ENCODE results near the gene JUND. TPM values are rescaled to one million over a fixed set of nuclear protein-coding genes. Genes with fewer than 3 reads are reported as not detected.

JUND gene
- total RNA-seq, 2 experiments from 2014 or later: 1,827 to 1,976 TPM

DNA sequence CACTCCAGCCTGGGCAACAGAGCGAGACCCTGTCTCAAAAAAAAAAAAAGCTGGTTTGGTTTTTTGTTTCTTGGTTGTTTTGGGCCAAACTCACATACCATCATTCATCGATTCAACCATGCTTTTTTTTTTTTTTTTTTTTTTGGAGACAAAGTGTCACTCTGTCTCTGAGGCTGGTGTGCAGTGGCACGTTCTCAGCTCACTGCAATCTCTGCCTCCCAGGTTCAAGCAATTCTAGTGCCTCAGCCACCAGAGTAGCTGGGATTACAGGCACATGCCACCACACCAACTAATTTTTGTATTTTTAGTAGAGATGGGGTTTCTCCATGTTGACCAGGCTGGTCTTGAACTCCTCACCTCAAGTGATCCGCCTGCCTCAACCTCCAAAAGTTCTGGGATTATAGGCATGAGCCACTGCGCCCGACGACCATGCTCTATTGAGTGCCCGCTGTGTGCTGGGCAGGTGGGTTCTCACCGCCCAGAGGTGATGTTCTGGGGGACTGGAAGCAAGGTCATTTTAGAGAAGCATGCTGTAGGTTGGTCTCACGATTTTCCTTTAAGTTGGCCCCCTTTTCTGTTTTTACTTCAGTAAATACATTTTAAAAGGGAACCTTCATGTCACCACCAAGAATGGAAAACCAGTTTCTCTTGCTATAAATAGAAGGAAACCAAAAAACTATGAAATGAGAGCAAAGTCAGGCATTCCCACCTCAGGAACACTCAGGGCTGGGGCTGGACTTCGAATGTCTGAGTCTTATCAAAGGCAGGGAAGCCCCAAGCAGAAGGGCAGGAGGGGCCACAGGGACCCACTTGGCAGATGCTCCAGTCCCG, 8.3 kb upstream of the JUND start:
- no peaks in the 10 kb centered on the region for H3K9me3 Mint-ChIP-seq
- ChIA-PET CTCF (interaction anchor here (0.6 to 2.8 kb wide), 5 partner anchors 9 to 810 kb away, joined by 3 to 18 read pairs (median 3); no protein-coding TSS in a partner anchor), POLR2A (interaction anchor here (0.6 to 18.2 kb wide), 4 partner anchors 9 to 870 kb away, joined by 4 to 761 read pairs (median 166); partner anchors contain the start of genes JUND, LSM4 and MVB12A)
- ATAC-seq (ENCODE audit: poor library complexity) (no peak), DNase-seq (no peak)
- no peaks in the 10 kb centered on the region for H3K9me3 ChIP-seq (ENCODE audit: control insufficient read depth in 1 of 2, insufficient read depth in 1 of 2, low read length in 2 of 2)
- H3K4me1 Mint-ChIP-seq (ENCODE audit: low read depth): peaks cover 69% of the 10 kb centered on the region
- H3K36me3 Mint-ChIP-seq (ENCODE audit: low read depth): no peaks in the 10 kb centered on the region
- H3K27ac Mint-ChIP-seq: peak overlapping the region; percentile 91
- peaks cover 69% of the 10 kb centered on the region for H3K4me1 ChIP-seq (ENCODE audit: insufficient read depth, low read length)
- TF ChIP-seq, protein P1, sequence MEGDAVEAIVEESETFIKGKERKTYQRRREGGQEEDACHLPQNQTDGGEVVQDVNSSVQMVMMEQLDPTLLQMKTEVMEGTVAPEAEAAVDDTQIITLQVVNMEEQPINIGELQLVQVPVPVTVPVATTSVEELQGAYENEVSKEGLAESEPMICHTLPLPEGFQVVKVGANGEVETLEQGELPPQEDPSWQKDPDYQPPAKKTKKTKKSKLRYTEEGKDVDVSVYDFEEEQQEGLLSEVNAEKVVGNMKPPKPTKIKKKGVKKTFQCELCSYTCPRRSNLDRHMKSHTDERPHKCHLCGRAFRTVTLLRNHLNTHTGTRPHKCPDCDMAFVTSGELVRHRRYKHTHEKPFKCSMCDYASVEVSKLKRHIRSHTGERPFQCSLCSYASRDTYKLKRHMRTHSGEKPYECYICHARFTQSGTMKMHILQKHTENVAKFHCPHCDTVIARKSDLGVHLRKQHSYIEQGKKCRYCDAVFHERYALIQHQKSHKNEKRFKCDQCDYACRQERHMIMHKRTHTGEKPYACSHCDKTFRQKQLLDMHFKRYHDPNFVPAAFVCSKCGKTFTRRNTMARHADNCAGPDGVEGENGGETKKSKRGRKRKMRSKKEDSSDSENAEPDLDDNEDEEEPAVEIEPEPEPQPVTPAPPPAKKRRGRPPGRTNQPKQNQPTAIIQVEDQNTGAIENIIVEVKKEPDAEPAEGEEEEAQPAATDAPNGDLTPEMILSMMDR (IDR thresholded peaks at IDR 0.05): no peak
- no peaks in the 10 kb centered on the region for H3K27me3 ChIP-seq (ENCODE audit: control insufficient read depth in 1 of 2, insufficient read depth in 2 of 2, low read length in 2 of 2)
- H3K27ac ChIP-seq (ENCODE audit: low read depth in 1 of 2, low read length in 2 of 2): peak overlapping the region; percentile 96 to 100
- H3K4me3 Mint-ChIP-seq: peak overlapping the region; percentile 89
- H3K36me3 ChIP-seq (ENCODE audit: insufficient read depth, low read length): no peaks in the 10 kb centered on the region
- no peak overlapping the region for H3K4me3 ChIP-seq (ENCODE audit: low read length)
- intact Hi-C loops (cut with DNase I, micrococcal nuclease): loop anchor here in 1 of 2 experiments (1.0 to 5.0 kb wide), 2 partner anchors 8 to 38 kb away; partner anchors contain the start of gene JUND
- H3K27me3 Mint-ChIP-seq: no peaks in the 10 kb centered on the region

DNA sequence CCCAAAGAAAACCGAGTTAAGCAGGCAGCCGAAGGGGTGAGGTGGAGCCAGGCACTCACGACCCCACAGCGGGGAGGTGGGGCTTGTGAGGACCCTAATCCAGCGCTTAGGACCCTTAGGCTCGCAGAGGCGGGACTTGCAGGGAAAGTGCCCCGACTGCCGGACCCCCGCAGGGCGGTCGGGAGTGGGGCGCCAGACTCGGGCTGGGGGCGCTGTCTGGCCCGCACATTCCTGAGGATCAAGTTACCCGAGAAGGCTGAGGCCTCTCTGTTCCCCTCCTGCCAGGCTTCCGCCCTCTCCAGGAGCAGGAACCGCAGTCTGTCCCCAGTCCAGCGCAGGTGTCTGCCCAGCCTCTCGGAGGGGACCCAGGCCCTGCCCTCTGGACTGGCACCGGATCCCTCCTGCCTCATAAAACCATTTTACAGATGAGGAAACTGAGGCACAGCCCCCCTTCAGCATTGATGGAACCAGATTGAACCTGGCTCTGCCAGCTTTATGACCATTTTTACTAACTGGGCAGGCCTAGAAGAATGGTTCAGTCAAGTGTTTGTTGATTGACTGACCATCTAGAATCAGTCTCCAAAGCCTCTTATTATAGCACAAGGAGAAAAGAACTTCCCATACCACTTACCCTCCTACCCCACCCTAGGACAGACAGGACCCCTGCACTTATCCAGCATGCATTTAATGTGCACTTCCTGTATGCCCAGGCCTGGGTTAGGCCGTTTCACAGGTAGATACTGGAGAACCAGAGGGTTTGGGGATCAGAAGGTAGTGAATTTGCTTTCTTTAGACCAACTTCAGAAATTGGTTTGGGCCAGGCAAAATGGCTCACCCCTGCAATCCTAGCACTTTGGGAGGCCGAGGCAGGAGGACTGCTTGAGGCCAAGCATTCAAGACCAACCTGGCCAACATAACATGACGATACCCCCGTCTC, 6.7 kb upstream of the JUND start:
- no peak overlapping the region for H3K4me3 Mint-ChIP-seq
- no peaks in the 10 kb centered on the region for H3K27me3 Mint-ChIP-seq

More for the DNA sequence above, 6.7 kb upstream of the JUND start:
- H3K27ac Mint-ChIP-seq: no peak overlapping the region
- no peak overlapping the region for H3K27ac ChIP-seq (ENCODE audit: low read depth in 1 of 2, low read length in 2 of 2)
- H3K36me3 ChIP-seq (ENCODE audit: insufficient read depth, low read length): no peaks in the 10 kb centered on the region
- H3K27me3 ChIP-seq (ENCODE audit: control insufficient read depth in 1 of 2, insufficient read depth in 2 of 2, low read length in 2 of 2): no peaks in the 10 kb centered on the region
- ChIA-PET CTCF (interaction anchor here (2.8 kb wide), 1 partner anchor 9 kb away, joined by 18 read pairs; no protein-coding TSS in a partner anchor), POLR2A (interaction anchor here (6.6 to 18.2 kb wide), 2 partner anchors 7 to 28 kb away, joined by 327 to 761 read pairs; partner anchors contain the start of genes JUND and LSM4)
- H3K4me1 Mint-ChIP-seq (ENCODE audit: low read depth): peaks cover 57% of the 10 kb centered on the region
- peaks cover 66% of the 10 kb centered on the region for H3K4me1 ChIP-seq (ENCODE audit: insufficient read depth, low read length)
- H3K9me3 Mint-ChIP-seq: no peaks in the 10 kb centered on the region
- H3K4me3 ChIP-seq (ENCODE audit: low read length): no peak overlapping the region
- ATAC-seq (ENCODE audit: poor library complexity): no peak
- no peaks in the 10 kb centered on the region for H3K36me3 Mint-ChIP-seq (ENCODE audit: low read depth)
- H3K9me3 ChIP-seq (ENCODE audit: control insufficient read depth in 1 of 2, insufficient read depth in 1 of 2, low read length in 2 of 2): no peaks in the 10 kb centered on the region
- TF ChIP-seq, protein P1 (IDR thresholded peaks at IDR 0.05): no peak
- intact Hi-C loops (cut with DNase I, micrococcal nuclease): no loop called here
- no peak for DNase-seq
